Endothelial cell (in vitro differentiated cells): Measurements from ENCODE around the gene LYSMD4. TPM values are rescaled to one million over a fixed set of nuclear protein-coding genes. Genes with fewer than 3 reads are reported as not detected.

ENCODE experiments used
- DNase-seq: peaks from one replicate; pipeline ENCODE4 v3.0.0; 2021; ENCODE audit warnings: low spot score
- H3K27ac Mint-ChIP-seq: one replicate; pipeline ENCODE4 v1.8.0; 2021; ENCODE audit warnings: mixed read lengths, inconsistent platforms; ENCODE audit not compliant: unreplicated experiment
- H3K27me3 Mint-ChIP-seq: one replicate; pipeline ENCODE4 v1.8.0; 2021; ENCODE audit warnings: mild to moderate bottlenecking, moderate library complexity, mixed read lengths, inconsistent platforms; ENCODE audit not compliant: unreplicated experiment
- H3K36me3 Mint-ChIP-seq: one replicate; pipeline ENCODE4 v1.8.0; 2021; ENCODE audit warnings: mild to moderate bottlenecking, low read depth, mixed read lengths, inconsistent platforms; ENCODE audit not compliant: unreplicated experiment
- H3K4me1 Mint-ChIP-seq: one replicate; pipeline ENCODE4 v1.8.0; 2021; ENCODE audit warnings: mild to moderate bottlenecking, mixed read lengths, inconsistent platforms; ENCODE audit not compliant: unreplicated experiment
- H3K4me3 Mint-ChIP-seq: one replicate; pipeline ENCODE4 v1.8.0; 2021; ENCODE audit warnings: mild to moderate bottlenecking, mixed read lengths, inconsistent platforms; ENCODE audit not compliant: unreplicated experiment
- H3K9me3 Mint-ChIP-seq: one replicate; pipeline ENCODE4 v1.8.0; 2021; ENCODE audit warnings: mixed read lengths, inconsistent platforms; ENCODE audit not compliant: unreplicated experiment
- total RNA-seq: library from RNA; stranded (reverse); fragmentation: NEBNext Ultra II Directional; extraction: Animal tissue kit (Norgen Biotek cat#: 25700); gene quantifications from one replicate; pipeline ENCODE4 v1.2.1, GENCODE V29; 2021; ENCODE audit not compliant: unreplicated experiment
- TF ChIP-seq, protein P1 (sequence below): fragments of 200-600 bp; sonication (generic); IDR thresholded peaks from one replicate; pipeline ENCODE4 v1.5.0; 2021; ENCODE audit warnings: antibody characterized with exemption; ENCODE audit not compliant: unreplicated experiment

The LYSMD4 gene
- total RNA-seq, 1 donor from 2014 or later, result 13.1 TPM

DNA sequence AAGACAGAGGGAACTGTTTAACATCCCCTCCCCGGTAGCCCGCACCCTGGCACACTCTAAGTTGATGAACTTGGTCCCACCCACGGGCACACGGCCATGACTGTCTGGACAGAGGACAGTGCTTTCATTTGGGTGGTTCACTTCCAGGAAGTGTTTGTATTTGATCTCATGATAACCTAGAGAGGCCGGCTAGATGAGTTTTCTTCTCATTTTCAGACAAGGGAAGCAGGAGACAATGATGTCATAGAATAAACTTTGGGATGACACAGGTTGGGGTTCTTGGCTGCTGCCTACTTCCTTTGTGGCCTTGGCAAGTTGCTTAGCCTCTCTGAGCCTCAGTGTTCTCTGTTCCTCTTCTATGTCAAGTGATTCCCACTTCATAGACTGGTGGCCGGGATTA is 16.1 kb upstream of the LYSMD4 start:
- H3K4me3 Mint-ChIP-seq, result no peak overlapping the region
- H3K9me3 Mint-ChIP-seq, result no peaks in the 10 kb centered on the region
- H3K27ac Mint-ChIP-seq, result no peak overlapping the region
- no peaks in the 10 kb centered on the region for H3K36me3 Mint-ChIP-seq
- H3K4me1 Mint-ChIP-seq, result peaks cover 9% of the 10 kb centered on the region
- TF ChIP-seq, protein P1, sequence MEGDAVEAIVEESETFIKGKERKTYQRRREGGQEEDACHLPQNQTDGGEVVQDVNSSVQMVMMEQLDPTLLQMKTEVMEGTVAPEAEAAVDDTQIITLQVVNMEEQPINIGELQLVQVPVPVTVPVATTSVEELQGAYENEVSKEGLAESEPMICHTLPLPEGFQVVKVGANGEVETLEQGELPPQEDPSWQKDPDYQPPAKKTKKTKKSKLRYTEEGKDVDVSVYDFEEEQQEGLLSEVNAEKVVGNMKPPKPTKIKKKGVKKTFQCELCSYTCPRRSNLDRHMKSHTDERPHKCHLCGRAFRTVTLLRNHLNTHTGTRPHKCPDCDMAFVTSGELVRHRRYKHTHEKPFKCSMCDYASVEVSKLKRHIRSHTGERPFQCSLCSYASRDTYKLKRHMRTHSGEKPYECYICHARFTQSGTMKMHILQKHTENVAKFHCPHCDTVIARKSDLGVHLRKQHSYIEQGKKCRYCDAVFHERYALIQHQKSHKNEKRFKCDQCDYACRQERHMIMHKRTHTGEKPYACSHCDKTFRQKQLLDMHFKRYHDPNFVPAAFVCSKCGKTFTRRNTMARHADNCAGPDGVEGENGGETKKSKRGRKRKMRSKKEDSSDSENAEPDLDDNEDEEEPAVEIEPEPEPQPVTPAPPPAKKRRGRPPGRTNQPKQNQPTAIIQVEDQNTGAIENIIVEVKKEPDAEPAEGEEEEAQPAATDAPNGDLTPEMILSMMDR, result no peak
- no peak for DNase-seq
- peaks cover 9% of the 10 kb centered on the region for H3K27me3 Mint-ChIP-seq

DNA sequence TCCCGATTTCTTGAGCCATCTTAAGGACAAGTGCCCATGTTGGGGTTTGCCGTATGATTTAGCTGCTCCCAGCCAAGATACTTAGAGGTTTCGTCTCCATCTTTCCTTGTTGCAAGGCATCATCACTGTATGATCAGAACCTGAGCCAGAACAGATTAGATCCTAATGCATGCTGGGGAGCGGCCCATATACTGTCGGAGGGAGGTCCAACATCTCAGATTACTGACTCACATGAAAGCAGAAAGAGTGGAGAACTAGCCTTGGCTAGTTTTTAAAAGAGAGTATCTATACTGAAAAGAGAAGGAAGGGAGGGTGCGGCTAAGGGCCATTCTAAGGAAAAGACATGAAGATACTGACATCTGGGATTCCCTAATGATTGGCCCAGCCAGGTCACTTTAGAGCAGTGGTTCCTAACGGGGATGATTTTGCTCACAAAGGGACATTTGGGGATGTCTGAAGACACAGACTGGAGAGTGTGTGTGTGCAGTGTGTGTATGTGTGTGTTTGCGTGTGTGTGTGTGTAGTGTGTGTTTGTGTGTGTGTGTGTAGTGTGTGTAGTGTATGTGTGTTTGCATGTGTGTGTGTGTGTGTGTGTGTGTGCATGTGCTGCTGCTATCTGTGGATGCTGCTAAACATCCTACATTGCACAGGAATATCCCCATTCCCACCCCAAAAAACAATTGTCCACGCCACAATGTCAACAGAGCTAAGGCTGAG is 12.3 kb upstream of the LYSMD4 start:
- no peak for DNase-seq
- Mint-ChIP-seq H3K4me1 (peaks cover 6% of the 10 kb centered on the region), H3K36me3 (no peaks in the 10 kb centered on the region), H3K9me3 (no peaks in the 10 kb centered on the region), H3K27me3 (peaks cover 8% of the 10 kb centered on the region), H3K27ac (no peak overlapping the region), H3K4me3 (no peak overlapping the region)
- TF ChIP-seq, protein P1, result no peak

DNA sequence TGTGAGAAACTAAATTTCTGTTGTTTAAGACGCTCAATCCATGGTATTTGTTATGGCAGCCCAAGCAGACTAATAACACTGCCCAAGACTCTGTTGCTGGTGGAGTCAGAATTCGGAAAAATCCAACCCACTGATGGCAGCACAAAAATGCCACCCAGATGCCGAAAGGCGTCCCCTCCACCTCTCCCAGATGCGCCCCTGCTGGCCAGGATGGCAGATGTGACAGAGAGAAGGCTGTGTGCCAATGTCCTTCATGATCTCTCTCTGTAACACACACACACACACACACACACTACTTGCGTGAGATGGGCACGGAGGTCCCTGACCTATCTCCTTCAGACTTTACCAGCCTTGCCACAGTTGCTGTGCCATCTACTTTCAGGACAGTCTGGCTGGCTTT is 10.9 kb upstream of the LYSMD4 start:
- H3K4me1 Mint-ChIP-seq, result peaks cover 6% of the 10 kb centered on the region
- TF ChIP-seq, protein P1, result no peak
- peaks cover 6% of the 10 kb centered on the region for H3K27me3 Mint-ChIP-seq
- no peak for DNase-seq
- no peaks in the 10 kb centered on the region for H3K36me3 Mint-ChIP-seq
- no peak overlapping the region for H3K4me3 Mint-ChIP-seq
- H3K27ac Mint-ChIP-seq, result no peak overlapping the region
- no peaks in the 10 kb centered on the region for H3K9me3 Mint-ChIP-seq

DNA sequence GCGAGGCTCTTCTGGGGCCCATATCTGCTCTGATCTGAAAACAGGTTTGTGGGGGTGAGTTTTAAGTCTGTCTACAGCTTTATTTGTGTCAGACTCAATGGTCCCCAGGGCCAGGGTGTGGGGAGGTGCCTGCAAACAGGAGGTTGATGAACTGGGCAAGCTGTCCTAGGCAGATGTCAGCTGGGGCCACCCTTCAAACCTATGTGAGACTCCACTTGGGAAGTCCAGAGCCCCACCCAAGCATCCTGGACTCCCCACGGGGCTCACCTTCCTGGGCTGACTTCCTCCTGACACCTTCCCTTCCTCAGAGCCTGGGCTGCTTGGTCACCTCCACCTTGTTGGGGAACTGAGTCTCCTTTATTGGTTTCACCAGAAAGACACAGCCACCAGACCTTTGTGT is 8.6 kb upstream of the LYSMD4 start:
- no peak for DNase-seq
- H3K27ac Mint-ChIP-seq, result no peak overlapping the region
- no peak overlapping the region for H3K4me3 Mint-ChIP-seq

More for the DNA sequence above, 8.6 kb upstream of the LYSMD4 start:
- Mint-ChIP-seq H3K27me3 (peaks cover 9% of the 10 kb centered on the region), H3K9me3 (no peaks in the 10 kb centered on the region), H3K4me1 (no peaks in the 10 kb centered on the region), H3K36me3 (no peaks in the 10 kb centered on the region)
- TF ChIP-seq, protein P1, result no peak
